Stimulated activated CD8-positive, alpha-beta memory T cell treated with anti-CD3 and anti-CD28 coated beads, Interleukin-15, amount 100 ng/mL, for 4 hours (primary cell): ENCODE measurements around the gene POU2F1.

Experiments
- DNase-seq, 2 donors: peaks; one replicate each; pipeline ENCODE4 v3.0.0-alpha.2; 2020; ENCODE audit warnings: low read depth in 2 of 2

The POU2F1 gene

DNA sequence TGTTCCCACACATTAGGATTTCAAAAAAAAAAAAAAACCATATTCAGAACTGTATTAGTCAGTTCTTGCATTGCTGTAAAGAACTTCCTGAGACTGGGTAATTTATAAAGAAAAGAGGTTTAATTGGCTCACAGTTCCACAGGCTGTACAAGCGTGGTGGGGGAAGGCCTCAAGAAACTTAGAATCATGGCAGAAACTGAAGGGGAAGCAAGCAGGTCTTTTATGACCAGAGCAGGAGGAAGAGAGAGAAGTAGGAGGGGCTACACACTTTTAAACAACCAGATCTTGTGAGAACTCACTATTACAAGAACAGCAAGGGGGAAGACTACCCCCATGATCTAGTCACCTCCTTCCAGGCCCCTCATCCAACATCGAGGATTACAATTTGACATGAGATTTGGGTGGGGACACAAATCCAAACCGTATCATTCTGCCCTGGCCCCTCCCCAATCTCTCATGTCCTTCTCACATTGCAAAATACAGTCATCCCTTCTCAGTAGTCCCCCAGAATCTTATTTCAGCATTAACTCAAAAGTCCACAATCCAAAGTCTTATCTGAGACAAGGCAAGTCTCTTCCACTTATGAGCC lies 51.8 kb downstream of the POU2F1 start:
- no peak for DNase-seq

DNA sequence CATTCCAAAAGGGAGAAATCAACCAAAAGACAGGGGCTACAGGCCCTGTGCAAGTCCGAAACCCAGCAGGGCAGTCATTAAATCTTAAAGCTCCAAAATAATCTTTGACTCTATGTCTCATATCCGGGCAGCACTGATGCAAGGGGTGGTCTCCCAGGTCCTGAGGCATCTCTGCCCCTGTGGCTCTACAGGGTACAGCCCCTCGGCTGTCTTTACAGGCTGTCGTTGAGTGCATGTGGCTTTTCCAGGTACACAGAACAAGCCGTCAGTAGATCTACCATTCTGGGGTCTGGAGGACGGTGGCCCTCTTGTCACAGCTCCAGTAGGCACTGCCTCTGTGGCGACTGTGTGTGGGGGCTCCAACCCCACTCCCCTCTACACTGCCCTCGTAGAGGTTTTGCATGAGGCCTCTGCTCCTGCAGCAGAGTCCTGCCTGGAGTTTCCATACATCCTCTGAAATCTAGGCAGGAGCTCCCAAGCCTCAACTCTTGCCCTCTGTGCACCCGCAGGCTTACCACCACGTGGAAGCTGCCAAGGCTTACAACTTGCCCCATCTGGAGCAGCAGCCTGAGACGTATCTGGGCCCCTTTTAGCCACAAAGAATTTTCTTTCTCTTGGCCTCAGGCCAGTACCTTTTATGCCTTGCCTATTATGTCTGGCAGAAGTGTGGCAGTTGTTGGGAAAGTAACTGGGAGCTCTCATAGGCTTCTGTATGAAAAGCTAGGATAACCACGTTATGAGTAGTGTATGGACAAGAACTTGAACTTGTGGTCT lies 52.5 kb downstream of the POU2F1 start:
- no peak for DNase-seq

DNA sequence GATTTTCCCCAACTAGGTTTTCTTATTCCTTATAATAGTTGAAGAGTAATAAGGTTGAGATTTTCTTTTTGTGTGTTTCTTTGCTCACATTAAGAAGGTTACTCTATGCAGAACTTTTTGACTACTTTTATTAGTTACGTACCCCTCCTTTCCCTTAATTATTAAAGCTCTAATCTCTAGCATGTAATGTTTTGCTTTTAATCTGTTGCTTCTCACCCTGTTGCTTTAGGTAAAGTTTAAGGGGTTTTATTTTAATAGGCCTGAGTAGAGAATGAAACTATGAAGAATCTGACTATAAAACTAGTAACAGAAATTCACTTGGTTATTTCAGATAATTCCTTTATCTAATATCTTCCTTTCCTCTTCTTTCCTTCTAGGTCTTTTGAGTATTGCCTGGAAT lies 53.4 kb downstream of the POU2F1 start:
- no peak for DNase-seq

DNA sequence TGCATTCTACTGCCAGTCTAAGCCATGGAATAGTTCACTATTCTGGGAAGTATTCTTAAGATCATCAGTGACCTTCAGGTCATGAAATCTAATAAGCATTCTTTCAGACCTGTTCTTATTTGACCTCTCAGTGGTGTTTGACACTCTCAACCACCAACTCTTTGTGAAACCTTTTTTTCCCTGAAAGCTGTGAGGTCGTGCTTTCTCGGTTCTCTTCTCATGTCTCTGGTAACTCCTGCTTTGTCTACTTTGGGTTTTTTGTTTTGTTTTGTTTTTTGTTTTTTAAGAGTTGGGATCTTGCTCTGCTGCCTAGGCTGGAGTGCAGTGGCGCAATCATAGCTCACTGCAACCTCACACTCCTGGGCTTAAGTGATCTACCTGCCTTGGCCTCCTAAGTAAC lies 56.3 kb downstream of the POU2F1 start:
- no peak for DNase-seq

DNA sequence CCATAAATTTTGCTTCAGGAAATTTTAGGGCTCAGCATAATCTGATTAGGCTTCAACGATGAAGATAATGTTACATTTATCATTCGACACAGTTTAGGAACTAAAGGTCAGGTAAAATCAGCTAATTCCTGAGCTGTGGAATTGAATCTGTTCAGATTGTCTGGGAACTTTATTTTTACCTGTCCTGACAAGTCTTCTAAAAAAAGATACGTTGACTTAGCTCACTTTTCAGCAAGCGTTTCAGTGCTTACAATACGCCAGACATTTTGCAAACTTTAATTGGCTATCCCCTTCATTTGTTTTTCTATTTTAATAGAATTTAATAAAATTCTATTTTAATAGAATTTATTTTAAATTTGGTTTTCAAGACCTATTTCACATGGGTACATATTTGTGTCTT lies 57.8 kb downstream of the POU2F1 start:
- no peak for DNase-seq

DNA sequence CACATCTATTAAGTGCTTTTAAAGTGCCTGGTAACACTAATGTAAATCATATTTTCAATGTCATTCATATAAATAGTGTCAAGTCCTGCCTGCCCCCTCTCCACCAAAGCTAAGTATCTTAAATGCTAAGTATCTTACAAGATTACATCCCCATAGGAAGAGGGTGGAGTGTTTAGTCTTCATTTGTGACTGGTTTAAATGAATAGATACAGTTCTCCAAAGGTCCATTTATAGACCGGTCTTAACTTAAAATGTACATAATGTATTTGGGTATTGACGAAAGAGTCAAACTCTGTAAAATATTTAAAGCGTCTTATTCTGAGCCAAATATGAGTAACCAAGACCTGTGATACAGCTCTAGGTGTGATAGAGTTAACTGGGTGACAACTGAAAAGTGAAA lies 60.2 kb downstream of the POU2F1 start:
- DNase-seq = no peak

DNA sequence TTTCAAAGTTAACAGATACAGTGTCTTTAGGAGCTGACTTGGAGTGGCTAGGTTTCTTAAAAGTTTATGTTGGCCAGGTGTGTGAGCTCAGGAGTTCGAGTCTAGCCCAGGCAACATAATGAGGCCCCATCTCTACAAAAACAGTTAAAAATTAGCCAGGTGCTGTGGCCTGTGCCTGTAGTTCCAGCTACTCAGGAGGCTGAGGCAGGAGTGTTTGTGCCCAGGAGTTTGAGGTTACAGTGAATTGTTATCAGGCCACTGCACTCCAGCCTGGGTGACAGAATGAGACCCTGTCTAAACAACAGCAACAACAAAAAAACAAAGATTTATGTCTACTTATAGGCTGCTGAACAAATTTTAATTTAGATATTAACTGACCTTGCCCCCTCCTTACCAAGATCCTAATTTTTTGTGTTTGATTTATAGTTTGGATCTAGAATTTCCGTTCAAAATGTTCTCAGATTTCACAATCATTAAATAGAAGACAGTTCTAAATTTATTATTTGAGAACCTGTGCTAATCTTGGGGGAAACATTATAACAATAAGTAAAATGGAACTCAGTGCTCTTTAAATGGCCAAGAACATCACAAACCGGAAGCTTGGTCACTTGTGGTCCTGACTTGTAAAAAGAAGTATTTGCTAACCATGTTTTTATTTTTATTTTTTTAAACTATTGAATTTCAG lies 67.8 kb downstream of the POU2F1 start:
- DNase-seq = no peak

DNA sequence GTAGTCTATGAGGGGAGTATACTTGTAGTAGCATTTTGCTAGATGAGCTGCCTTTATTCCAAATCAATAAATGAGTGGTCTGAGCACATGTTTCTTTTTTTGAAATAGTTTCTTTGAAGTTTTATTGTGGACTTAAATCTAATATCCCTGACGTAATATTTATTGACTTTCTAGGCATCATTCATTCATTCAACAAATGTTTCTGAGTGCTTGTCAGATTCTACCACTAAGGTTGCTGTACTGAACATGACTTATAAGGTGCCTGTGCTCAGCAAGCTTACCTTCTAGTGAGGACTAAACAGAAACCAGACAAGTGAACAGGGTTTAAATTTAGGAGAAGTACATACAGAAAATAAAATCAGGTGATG lies 68.4 kb downstream of the POU2F1 start:
- DNase-seq = no peak

DNA sequence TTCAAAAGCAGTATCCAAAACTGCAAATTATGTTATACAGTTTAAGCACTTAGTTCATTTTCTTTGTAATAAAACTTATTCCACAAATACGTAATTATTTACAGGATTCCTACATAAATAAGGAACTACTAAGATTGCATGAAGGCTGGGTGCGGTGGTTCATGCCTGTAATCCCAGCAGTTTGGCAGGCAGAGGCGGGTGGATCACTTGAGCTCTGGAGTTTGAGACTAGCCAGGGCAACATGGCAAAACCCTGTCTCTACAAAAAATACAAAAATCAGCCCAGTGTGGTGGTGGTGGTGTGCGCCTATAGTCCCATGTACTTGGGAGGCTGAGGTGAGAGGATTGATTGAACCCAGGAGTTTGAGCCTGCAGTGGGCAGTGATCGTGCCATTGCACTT lies 69.3 kb downstream of the POU2F1 start:
- no peak for DNase-seq

DNA sequence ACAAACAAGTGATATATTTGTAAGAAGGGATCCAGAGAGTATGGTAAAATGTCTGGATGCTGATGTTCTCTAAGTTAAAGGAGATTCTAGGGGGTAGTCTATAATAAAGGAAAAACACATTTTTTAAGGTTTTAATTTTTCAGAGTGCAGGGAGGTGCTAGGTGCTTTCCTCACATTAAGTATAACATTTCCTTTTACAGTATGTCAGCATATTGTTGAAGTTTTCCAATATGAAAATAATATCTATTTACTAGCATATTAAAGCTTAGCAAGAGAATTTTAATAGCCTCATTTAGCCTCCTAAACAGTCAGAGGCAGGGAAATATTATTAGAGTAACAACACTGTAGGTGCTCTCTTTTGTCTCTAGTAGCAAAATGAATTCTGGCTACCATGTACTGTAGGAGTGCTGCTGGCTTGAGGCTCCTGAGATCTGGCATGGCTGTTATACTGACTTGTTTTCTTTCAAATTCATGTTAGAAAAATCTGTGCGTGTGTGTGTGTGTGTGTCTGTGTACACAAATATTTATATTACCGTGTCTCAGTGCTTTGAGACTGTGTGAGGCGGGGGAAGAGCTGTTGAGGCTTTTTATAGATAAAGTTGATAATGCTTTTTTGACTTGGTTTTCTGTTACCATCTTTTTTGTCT lies 71.0 kb downstream of the POU2F1 start:
- DNase-seq = no peak

DNA sequence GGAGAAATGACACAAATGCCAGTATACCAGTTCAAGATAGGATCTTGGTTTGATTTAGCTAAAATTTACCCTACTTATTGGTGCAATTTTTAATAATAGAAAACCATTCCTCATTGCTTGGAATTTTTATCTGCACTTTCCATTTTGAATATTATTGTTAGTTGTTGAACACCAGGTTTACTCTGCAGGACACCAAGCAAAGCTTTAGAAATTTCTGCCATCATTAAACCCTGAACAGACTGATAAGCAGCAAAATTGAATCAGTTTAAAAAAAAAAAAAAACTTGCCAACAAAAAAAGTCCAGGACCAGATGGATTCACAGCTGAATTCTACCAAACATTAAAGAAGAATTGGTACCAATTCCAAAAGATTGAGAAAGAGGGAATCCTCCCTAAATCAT lies 71.5 kb downstream of the POU2F1 start:
- no peak for DNase-seq

DNA sequence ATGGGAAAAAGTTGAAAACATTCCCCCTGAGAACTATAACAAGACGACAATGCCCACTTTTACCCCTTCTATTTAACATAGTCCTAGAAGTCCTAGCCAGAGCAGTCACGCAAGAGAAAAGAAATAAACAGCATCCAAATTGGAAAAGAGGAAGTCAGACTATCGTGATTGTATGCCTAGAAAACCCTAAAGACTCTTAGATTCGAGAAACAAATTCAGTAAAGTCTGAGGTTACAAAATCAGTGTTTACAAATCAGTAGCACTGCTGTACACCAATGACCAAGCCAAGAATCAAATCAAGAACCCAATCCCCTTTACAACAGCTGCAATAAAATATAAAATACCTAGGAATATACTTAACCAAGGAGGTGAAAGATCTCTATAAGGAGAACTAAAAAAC lies 72.4 kb downstream of the POU2F1 start:
- DNase-seq = no peak

DNA sequence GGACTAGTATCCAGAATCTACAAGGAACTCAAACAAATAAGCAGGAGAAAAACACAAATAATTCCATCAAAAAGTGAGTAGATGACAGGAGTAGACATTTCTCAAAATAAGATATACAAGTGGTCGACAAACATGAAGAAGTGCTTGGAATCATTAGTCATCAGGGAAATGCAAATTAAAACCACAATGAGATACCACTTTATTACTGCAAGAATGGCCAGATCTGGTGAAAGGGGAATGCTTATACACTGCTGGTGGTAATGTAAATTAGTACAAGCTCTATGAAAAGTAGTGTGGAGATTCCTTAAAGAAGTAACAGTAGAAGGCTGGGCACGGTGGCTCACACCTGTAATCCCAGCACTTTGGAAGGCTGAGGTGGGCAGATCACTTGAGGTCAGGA lies 73.8 kb downstream of the POU2F1 start:
- no peak for DNase-seq

DNA sequence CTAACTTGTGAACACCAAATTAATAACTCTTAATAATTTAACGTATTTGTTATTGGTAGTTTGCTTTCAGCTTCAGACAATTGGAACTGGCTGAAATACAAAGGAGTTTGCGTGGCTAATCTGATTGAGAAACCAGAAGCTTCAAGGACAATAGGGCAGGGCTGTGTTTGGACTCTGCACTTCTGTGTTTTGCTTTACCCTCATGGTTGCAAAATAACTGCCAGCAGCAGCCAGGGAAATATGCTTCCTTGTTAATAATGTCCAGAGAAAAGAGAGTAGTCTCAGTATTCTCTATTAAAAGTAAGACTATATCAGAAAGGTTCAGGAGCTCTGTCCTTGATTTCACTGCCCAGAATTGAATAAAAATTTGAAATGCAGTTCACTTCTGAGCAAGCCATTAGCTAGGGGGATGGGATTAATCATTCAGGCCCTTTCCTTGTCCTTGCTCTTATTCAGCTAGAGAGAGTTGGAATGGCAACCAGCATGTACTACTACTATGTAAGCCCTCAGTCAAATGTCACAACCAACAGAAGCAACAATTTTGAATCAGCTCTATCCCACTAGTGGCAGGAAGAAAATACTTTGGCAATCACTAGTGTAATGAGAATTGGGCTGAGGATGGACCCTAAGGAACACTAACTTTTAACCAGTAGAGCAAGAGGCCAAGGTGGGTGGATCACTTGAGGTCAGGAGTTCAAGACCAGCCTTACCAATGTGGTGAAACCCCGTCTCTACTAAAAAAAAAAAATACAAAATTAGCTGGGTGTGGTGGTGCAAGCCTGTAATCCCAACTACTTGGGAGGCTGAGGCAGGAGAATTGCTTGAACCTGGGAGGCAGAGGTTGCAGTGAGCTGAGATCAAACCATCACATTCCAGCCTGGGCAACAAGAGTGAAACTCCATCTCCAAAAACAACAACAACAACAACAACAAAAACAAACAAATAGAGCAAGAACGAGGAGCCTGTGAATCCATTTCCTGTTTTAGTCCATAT lies 76.8 kb downstream of the POU2F1 start:
- no peak for DNase-seq

DNA sequence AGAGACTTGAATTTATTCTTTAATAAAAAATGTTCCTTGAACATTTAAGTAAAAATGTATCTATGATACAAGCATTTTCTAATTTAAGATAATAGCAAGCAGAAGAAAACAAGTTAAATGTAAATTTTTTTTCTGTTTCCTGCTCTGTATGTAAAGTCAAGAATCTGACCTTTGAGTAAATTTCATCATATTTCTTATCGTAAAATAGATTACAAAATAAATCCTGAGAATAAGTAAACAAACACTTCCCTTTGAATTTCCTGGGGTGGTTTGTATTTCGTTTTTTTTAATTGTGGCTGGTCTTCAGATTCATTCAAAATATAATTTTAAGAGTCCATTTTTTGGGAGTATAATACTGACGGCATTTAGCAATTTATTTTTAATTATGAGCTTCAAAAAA lies 77.6 kb downstream of the POU2F1 start:
- DNase-seq = no peak

DNA sequence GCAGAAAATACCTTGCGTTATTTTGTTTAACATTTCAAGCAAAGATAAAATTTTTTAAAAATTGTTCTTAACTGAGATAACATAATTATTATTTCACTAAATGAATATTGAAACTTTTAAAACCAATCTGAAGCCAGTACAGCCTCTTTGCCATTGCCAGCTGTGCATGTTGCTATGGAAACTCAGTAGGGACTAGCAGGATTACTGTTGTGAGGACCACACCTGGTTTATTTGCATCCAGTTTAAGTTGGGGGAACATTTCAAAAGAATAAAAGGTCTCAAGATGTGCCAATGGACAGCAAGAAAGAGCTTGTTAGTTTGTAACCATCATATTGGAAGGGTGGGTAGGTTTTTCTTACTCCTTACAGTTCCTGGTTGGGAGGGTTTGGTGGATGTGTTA lies 80.7 kb downstream of the POU2F1 start:
- no peak for DNase-seq

DNA sequence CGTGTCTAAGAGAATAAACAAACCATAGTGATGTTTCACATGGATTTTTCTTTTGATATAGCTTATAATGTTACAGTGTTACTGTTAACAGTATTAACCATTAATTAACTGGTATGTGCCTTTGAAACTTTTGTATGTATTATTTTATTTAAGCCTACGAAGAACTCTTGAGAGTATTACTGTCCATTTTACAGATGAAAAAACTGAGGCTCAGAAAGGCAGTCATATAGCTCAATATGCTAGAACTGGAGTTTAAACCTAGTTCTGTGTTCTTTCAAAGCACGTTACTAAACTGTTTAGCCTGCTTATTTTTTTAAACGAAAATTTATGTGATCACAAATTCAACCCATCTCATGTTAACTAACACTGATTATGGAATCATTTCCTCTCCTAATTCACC lies 83.5 kb downstream of the POU2F1 start:
- no peak for DNase-seq

DNA sequence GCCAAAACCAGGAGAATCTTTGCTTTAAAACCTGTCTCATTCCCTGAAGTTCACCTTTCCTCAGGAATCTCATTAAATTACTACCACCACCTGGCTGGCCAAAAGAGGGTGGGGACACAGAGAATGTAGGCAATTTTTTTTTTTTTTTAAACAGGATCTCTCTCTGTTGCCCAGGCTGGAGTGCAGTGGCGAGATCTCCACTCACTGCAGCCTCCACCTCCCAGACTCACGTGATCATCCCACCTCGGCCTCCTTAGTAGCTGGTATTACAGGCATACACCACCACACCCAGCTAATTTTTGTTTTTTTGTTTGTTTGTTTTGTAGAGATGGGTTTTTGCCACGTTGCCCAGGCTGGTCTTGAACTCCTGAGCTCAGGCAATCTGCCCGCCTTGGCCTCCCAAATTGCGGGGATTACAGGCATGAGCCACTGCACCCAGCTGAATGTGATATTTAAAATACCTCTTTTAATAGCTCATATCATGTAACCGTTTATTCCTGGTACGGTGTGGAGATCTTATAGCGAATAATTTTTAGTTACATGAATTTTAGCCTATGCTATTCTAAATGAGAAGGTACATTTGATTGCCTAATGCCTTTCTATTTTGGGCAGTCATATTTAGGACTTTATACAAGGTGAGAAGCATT lies 84.5 kb downstream of the POU2F1 start:
- no peak for DNase-seq

DNA sequence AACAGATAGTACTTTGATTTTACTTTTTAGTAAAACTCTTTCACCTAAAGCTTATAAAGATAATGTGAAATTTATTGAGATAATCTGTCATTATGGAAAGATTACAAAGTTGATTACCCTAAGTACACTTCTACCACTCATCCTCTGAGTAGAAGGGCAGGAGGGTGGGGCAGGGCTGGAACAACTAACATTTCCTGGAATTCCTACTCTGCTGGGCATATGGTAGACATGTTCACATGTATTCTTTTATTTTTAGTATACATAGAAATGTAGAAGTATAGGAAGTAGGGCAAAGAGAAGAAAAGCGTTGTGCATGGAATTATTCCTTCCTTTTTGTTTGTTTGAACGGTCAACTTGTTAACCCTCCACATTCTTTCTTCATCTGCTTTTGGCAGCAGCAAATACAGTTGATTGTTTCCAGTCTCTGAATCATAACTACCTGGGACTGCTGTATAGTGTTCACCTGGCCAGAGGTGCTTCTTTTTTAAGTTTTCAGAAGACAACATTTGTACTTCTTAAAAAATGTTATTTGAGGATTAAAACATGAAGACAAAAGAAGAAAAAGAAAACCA lies 85.1 kb downstream of the POU2F1 start:
- DNase-seq = no peak

DNA sequence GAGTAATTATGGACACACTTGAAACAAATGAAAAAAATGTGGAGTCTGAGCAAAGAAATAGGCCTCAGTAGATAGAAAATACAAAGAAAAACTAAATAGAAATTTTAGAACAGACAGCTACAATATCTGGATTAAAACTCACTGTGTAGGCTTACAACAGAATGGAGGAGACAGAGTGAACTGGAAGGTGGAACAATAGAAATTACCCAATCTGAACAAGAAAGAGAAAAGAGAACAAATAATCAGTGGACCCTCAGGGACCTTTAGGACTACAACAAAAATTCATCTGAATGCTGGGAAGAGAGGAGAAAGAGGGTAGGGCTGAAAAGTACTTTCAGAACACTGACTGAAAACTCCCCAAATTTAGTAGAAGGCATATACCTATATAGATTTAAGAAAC lies 90.0 kb downstream of the POU2F1 start:
- no peak for DNase-seq

DNA sequence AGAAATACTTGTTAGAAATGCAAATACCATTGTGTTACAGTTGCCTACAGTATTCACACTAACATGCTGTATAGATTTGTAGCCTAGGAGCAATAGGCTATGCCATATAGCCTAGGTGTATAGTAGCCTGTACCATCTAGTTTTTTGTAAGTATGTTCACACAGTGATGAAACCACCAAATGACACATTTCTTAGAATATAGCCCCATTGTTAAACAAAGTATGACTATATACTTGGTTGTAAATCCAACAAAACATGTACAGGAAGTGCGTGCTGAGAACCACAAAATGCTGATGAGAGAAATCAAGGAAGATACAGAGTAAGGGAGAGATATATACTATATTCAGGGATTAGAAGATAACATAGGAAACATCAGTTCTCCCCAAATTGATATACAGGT lies 92.2 kb downstream of the POU2F1 start:
- no peak for DNase-seq
